HG02610 (cell line): Measurements from ENCODE around the gene DHRS7B.

Experiments used
- ATAC-seq: cut with Tn5 transposase; IDR thresholded peaks from one replicate; pipeline ENCODE4 v1.9.1; 2021; ENCODE audit warnings: mild to moderate bottlenecking, moderate library complexity; ENCODE audit not compliant: unreplicated experiment

Gene DHRS7B

DNA sequence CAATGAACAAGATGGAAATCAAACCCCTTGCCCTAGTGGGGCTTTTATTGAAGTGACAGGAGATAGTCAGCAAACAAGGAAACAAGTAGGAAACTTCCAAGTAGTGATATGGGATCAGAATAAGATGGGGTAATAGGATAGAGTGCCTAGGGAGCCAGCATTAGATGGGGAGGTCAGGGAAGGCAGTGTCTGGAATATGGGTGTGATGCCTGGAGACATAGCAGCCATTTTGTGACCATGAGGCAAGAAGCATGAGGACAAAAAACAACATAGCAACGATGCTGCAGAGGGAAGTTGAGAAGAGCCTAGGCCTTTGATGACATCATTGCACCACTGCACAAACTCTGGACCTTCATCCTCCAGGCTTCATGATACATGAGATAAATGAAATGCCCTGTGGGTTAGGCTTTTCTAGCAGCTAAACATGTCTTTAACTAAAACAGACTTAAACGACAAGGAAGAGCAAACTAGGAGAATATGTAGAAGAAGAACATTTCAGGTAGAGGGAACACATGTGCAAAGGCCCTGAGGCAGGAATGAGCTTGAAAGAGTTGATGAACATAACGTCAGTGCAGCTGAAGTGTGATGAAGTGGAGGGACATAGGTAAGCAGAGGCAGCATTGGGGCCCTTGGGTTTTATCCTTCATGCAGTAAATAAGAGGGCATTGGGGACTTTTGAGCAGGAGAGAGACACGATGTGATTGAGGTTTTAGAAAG lies 105.4 kb downstream of the DHRS7B start:
- no peak for ATAC-seq

DNA sequence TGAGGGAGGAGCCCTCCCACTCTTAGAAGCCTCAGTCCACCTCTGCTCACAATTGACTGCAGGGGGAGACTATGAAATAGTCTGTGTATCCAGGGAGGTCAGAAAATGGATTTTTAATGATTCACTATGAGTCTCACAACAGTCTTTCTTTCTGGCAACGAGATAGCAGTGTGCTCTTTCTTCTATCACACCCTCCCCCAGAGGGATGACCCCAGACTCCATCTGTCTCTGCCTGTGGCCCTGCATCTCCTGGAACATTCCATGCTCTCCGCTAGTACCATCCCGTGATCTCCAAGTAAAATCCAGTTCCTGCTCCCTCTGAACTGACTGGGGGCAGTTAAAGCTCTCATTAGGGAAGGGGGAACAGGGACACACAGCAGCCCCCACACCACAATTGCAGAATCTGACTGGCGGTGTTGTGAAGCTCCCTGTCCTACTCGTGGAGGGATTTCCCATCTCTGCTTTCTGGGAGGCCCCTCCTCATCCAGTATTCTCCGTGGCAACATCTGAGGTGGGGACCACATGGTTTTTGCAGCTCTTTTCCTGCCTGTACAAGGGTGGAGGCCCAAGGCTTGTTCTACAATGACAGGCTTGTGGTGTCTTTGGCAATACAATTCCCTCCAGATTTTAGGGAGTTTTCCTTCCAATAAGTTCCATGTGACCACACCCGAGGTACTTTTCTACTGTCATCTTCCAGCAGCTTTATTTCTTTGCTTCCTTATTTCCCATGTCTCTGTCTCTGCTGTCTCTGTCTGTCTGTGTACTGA lies 107.0 kb downstream of the DHRS7B start:
- ATAC-seq, result no peak

DNA sequence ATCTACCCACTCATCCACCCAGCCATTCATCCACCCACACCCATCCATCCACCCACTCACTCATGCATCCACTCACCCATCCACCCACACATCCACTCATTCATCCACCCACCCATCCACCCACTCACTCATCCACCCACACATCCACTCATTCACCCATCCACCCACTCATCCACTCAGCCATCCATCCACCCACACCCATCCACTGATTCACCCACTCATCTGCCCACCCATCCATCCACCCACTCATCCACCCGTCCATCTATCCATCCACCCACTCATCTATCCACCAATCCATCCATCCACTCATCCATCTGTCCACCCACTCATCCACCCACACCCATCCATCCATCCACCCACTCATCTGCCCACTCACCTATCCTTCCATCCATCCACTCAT lies 109.2 kb downstream of the DHRS7B start:
- ATAC-seq, result no peak

DNA sequence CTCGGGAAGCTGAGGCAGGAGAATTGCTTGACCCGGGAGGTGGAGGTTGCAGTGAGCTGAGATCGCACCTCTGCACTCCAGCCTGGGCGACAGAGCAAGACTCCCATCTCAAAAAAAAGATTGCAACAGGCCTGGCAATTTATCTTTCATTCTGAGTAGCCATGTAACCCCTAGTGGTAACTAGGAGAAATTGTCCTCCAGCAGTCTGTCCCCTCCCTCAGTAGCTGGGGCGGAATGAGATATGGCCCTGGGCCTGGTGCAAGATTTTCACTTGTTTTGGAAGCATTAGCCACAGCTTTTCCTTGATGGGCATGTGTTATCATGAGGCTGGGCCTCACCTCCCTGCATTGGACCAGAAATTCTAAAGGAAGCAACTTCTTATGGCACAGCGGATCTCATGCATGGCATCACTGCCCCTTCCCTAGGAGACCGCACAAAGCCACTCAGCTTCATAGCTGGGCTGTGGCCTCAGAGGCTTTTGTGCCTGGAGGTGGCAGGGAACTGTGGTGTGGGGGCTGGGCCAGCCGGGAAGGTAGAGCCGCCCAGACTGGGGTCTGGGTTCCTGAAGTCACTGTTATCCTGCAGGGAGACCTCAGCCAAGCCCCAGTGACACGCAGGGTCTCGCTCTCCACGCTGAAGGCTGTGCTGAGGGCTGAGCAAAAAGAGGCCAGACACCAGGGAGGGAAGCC lies 113.1 kb downstream of the DHRS7B start:
- no peak for ATAC-seq

DNA sequence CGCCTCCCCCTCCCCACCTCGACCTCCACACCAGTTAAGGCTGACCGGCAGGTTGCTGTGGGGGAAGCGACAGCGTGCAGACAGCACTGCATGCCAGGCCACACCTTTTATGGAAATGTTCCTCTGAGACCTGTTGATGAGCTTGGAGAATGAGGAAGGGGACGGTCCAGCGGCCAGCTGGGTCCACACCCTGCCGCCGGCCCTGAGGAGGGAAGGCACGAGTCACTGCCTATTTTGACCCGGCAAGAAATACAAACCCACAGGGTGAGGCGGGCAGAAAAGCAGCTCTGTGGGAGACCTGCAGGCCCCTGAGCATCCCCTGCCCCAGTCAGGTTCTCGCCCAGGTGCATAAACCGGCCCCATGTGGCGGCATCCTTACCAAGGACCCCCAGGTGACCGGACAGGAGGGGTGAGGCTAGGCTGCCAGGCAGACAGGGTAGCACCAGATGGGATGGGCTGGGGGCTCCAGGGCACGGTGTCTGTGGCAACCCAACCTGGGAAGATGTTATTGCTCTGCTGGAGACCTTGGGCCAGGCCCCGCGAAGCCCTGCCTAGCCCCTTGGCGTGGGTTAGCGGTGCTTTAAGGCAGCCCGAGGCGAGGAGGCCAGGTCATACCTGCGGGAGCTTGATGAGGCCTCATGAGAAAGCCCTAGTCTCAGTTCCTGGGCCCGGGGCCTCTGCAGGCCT lies 113.7 kb downstream of the DHRS7B start:
- no peak for ATAC-seq
